Retinal pigment epithelial cell (primary cell): ENCODE results near the gene GABPB2.

ENCODE experiments used
- DNase-seq: peaks from one replicate; pipeline ENCODE4 v3.0.0-alpha.2; 2010; ENCODE audit warnings: low read depth
- H3K4me3 ChIP-seq: 2 replicates; pipeline ENCODE4 v1.5.1; 2011; ENCODE audit warnings: mild to moderate bottlenecking, low read length, control low read depth, moderate library complexity
- TF ChIP-seq, protein P1 (sequence below): conservative IDR thresholded peaks from 2 replicates; pipeline ENCODE4 v1.5.1; 2011; ENCODE audit warnings: low read depth, low read length, control low read depth, inconsistent platforms

The GABPB2 gene

DNA sequence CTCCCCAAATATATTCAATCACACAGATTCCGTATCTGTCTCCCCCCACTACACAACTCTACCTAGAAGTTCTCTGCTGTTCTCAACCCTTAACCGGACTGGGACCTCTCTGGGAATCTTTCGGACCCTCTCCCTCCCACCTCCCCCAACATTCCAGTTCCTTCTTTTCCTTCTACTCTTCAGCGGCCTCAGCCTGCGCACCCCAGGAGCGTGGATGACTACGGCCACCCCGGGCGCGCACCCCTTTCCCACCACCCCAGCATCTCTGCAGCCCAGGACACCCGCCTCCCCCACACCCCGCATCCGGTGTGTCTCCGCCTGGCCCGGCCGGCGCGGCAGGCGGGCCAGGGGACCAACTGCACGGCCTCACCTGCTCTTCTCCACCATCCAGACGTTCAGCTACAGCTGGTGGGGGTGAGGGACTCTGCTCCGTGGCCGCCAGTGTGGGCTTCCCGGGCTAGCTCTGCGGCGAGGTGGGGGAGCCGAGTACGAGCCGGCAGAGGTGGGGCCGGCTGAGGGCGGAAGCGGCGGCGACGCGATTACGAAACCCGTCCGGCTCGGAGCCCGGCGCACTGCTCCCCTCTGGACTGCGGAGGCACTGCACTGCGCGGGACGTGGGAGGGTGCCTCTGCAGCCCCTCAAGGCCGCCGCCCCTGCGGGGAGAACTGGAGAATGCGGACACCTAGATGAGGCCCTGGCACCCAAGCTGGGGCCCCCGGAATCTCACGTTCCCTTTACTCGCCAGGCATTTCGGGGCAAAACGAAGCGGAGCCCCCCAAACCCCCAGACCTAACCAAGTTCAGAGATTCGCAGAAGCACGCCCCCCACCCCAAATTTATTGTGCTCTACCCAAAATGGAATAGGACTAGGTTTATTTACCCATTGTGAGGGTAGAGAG lies 11.2 kb upstream of the GABPB2 start, which contains the start of gene CDC42SE1:
Gene CDC42SE1, minus strand, starts transcription at position 514 of the 898 bp plus-strand sequence. CDS start 3,892 bp downstream, outside the sequence.
- DNase-seq: peak; percentile 54
- peak within 1 kb of the TSS; percentile 94 for H3K4me3 ChIP-seq
- TF ChIP-seq, protein P1, sequence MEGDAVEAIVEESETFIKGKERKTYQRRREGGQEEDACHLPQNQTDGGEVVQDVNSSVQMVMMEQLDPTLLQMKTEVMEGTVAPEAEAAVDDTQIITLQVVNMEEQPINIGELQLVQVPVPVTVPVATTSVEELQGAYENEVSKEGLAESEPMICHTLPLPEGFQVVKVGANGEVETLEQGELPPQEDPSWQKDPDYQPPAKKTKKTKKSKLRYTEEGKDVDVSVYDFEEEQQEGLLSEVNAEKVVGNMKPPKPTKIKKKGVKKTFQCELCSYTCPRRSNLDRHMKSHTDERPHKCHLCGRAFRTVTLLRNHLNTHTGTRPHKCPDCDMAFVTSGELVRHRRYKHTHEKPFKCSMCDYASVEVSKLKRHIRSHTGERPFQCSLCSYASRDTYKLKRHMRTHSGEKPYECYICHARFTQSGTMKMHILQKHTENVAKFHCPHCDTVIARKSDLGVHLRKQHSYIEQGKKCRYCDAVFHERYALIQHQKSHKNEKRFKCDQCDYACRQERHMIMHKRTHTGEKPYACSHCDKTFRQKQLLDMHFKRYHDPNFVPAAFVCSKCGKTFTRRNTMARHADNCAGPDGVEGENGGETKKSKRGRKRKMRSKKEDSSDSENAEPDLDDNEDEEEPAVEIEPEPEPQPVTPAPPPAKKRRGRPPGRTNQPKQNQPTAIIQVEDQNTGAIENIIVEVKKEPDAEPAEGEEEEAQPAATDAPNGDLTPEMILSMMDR: peak; percentile 66

- DNase-seq: no peak
- TF ChIP-seq, protein P1: no peak
- peak within 1 kb of the TSS; percentile 94 for H3K4me3 ChIP-seq
Observed at GRCh38 chr1:151060007-151060656, 10.4 kb upstream of the GABPB2 start, which contains the start of gene MLLT11. MLLT11 (plus strand) TSS chr1:151060397; CDS start chr1:151067225, 6,828 bp downstream.

DNA sequence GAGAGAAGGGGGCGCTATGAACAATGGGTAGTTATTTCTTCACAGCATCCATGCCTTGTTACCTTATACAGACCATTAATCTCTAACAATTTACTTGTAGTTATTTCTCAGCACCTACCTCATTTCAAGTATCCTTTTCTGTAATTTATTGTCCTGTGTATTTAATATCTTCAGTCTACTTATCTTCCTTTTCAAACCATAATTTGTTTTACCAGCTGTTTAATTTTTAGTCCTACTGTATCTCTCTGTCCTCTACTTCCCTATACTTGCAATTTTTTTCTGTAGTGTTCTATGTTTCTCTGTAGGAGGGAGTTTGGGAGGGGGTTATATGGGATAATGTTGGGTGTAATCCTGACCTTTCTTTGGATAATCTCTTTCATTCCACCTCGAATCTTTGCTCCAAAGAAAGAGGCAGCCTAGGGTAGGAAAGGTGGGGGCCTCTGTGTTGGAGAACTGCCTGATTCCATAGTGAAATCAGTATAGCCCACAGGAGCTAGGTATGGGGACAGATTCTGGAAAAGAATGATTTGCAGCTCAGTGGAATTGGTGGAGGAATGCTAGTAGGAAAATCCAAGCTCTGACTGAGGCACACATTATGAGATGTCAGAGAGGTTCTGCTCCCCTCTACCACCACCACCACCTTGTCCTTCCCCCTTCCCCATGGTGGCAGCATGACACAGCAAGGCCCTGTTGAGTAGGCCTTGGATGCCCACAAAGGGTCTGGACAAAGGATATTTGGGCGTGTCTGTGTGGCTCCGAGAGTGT lies 9.7 kb upstream of the GABPB2 start:
- DNase-seq: no peak
- peak overlapping the region; percentile 94 for H3K4me3 ChIP-seq
- TF ChIP-seq, protein P1: no peak

- DNase-seq: no peak
- TF ChIP-seq, protein P1: no peak
- H3K4me3 ChIP-seq: peak overlapping the region; percentile 94
Observed at GRCh38 chr1:151061704-151062103, 8.9 kb upstream of the GABPB2 start.

GRCh38 chr1:151062741-151063371 lies 7.7 kb upstream of the GABPB2 start:
- no peak overlapping the region for H3K4me3 ChIP-seq
- TF ChIP-seq, protein P1: no peak
- peak; percentile 70 for DNase-seq

DNA sequence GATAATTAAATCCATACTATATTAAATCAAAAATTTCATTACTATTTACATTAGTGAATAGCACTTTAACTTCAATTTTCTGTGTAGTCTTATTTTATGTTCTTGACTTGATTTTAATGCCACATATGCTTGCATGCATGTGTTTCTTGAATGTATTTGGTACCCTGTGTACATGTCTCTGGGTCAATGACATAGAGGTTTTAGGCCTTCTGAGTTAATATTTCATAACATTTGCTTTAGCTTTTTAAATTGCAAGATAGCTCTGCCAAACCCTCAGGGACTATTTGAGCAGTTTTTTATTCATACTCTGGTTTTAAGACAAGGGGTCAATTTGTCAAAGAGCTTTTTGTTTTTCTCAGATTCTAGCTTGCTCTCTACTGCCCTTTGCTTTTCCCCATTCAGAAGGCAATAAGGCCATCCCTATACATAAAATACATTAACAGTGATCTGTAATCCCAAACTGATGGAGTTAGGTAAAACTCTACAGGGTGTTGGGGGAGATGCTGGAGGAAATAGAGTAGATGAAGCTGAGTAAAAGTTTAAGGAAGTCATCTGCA lies 5.4 kb upstream of the GABPB2 start:
- DNase-seq: no peak
- H3K4me3 ChIP-seq: no peak overlapping the region
- TF ChIP-seq, protein P1: no peak
